Measurements from ENCODE around the gene OTOS. TPM values are rescaled to one million over a fixed set of nuclear protein-coding genes. Genes with fewer than 3 reads are reported as not detected.

Gene OTOS
- total RNA-seq, 1 experiment from 2014 or later: not detected

DNA sequence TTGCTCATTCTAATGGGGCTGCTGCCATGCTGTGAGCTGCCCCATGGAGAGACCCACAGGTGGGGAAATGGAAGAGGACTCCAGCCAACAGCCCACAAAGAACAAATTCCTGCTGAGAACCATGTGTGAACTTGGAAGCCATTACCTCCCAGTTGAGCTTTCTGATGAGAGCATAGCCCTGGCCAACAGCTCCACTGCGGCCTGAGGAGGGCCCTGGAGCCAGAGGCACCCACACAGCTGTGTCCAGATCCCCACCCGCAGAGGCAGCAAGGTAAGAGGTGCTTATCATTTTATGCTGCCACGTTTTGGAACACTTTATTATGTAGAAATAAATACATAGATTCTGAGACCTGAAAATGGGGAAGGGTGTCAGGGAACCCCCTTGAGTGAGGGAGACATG lies 44.2 kb upstream of the OTOS start:
- H2AFZ ChIP-seq (ENCODE audit: low read depth, low read length, poor library complexity, severe bottlenecking): no peak overlapping the region
- no peaks in the 10 kb centered on the region for H3K9me2 ChIP-seq (ENCODE audit: insufficient read depth)
- RAD21 ChIA-PET (ENCODE audit: low non-redundant PET in 1 of 2, low total read pairs in 2 of 2, uncharacterized antibody in 2 of 2, unreplicated experiment in 2 of 2): no interaction called here
- no peak overlapping the region for H3K4me2 ChIP-seq (ENCODE audit: low read length)
- H3K27ac ChIP-seq (ENCODE audit: low read depth, low read length): no peak overlapping the region
- intact Hi-C loops (cut with micrococcal nuclease): no loop called here
- no peak overlapping the region for H3K9ac ChIP-seq (ENCODE audit: low read length)
- no peak overlapping the region for H3K4me3 ChIP-seq (replicated peaks in 1 of 2; ENCODE audit: low read depth in 1 of 2, low read length in 2 of 2)
- CTCF ChIA-PET: no interaction called here
- no peak for DNase-seq (ENCODE audit: low read depth, low spot score)
- no TSS peak for BruUV-seq (replicated peaks)
- POLR2A ChIA-PET: no interaction called here
- no peaks in the 10 kb centered on the region for H3K36me3 ChIP-seq (ENCODE audit: control insufficient read depth in 1 of 2, insufficient read depth in 2 of 2, low read length in 2 of 2)
- H4K20me1 ChIP-seq (ENCODE audit: insufficient read depth): no peaks in the 10 kb centered on the region
- H3K27me3 ChIP-seq (ENCODE audit: insufficient read depth, low read length): peaks cover 5% of the 10 kb centered on the region; the same call in 1 of the 2 replicates
- ATAC-seq: no peak
- H3K9me3 ChIP-seq (ENCODE audit: control insufficient read depth in 1 of 2, insufficient read depth in 1 of 2, low read depth in 1 of 2, low read length in 2 of 2): peaks cover 0 to 6% of the 10 kb centered on the region in 2 experiments; a peak in 2 of 4 replicates
- TF ChIP-seq EGR1 (IDR thresholded peaks at IDR 0.05; ENCODE audit: low read depth) (no peak), YY1 (IDR thresholded peaks at IDR 0.05; ENCODE audit: extremely low read depth, insufficient replicate concordance, low read depth, low read length) (no peak), ZFX (IDR thresholded peaks at IDR 0.05) (no peak), POLR2A (IDR thresholded peaks at IDR 0.05; ENCODE audit: borderline replicate concordance, extremely low read depth, insufficient read depth, insufficient read length) (no peak), CBX3 (IDR thresholded peaks at IDR 0.05; ENCODE audit: low read depth) (no peak), SP1 (IDR thresholded peaks at IDR 0.05; ENCODE audit: low read depth) (no peak), SIN3A (IDR thresholded peaks at IDR 0.05; ENCODE audit: low read depth) (no peak)
- H3K4me1 ChIP-seq (ENCODE audit: control insufficient read depth in 1 of 2, insufficient read depth in 2 of 2, low read length in 2 of 2): no peaks in the 10 kb centered on the region
- H3K79me2 ChIP-seq (ENCODE audit: insufficient read depth, low read length): no peaks in the 10 kb centered on the region

DNA sequence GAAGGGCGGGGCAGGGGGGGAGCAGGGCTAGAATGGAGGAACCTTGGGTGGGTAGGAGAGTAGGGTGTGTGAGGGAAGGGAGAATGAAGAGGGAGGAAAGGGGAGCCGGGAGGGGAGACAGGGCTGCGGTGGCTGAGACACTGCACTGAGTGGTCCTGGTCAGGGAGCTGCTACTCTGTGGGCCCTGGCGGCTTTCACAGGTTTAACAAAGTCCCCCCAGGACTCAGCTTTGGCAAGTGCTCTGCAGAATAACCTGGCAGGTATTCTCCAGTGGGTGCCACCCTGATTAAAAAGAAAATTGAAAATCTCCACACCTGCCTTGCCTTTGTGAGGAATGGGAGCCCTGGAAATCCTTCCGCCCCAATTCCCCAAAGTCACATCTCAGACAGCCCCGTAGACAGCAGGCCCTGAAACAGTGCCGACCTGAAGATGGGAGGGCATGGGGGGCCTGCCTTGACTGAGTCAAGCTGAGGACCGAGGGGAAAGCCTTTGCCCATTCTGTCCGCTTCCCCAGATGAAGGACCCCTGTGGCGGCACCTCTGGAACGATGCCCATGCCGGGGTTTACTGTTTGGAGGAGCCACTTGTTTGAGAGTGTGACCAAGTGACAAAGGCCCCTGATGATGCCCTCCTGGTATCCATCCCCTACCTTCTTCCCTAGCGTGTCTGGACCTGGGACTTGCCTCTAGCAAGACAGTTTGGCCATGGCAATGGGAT lies 43.6 kb upstream of the OTOS start:
- no peak for ATAC-seq
- ChIA-PET RAD21 (ENCODE audit: low non-redundant PET in 1 of 2, low total read pairs in 2 of 2, uncharacterized antibody in 2 of 2, unreplicated experiment in 2 of 2) (no interaction called here), CTCF (no interaction called here), POLR2A (no interaction called here)
- Histone ChIP-seq H3K27ac (ENCODE audit: low read depth, low read length) (no peak overlapping the region), H3K4me1 (ENCODE audit: control insufficient read depth in 1 of 2, insufficient read depth in 2 of 2, low read length in 2 of 2) (no peaks in the 10 kb centered on the region), H3K9me3 (ENCODE audit: control insufficient read depth in 1 of 2, insufficient read depth in 1 of 2, low read depth in 1 of 2, low read length in 2 of 2) (peaks cover 0 to 6% of the 10 kb centered on the region in 2 experiments; a peak in 2 of 4 replicates), H3K9me2 (ENCODE audit: insufficient read depth) (no peaks in the 10 kb centered on the region), H3K4me3 (replicated peaks in 1 of 2; ENCODE audit: low read depth in 1 of 2, low read length in 2 of 2) (no peak overlapping the region), H3K4me2 (ENCODE audit: low read length) (no peak overlapping the region), H3K79me2 (ENCODE audit: insufficient read depth, low read length) (no peaks in the 10 kb centered on the region), H2AFZ (ENCODE audit: low read depth, low read length, poor library complexity, severe bottlenecking) (no peak overlapping the region), H3K9ac (ENCODE audit: low read length) (no peak overlapping the region), H3K27me3 (ENCODE audit: insufficient read depth, low read length) (peaks cover 5% of the 10 kb centered on the region; the same call in 1 of the 2 replicates), H4K20me1 (ENCODE audit: insufficient read depth) (no peaks in the 10 kb centered on the region), H3K36me3 (ENCODE audit: control insufficient read depth in 1 of 2, insufficient read depth in 2 of 2, low read length in 2 of 2) (no peaks in the 10 kb centered on the region)
- no TSS peak for BruUV-seq (replicated peaks)
- DNase-seq (ENCODE audit: low read depth, low spot score): no peak
- intact Hi-C loops (cut with micrococcal nuclease): no loop called here
- no peak for TF ChIP-seq JUND (IDR thresholded peaks at IDR 0.05)
- TF ChIP-seq EGR1 (IDR thresholded peaks at IDR 0.05; ENCODE audit: low read depth): no peak
- TF ChIP-seq RAD21 (IDR thresholded peaks at IDR 0.05; ENCODE audit: low read depth): no peak
- TF ChIP-seq TCF7L2 (IDR thresholded peaks at IDR 0.05; ENCODE audit: borderline replicate concordance, extremely low read depth, insufficient read depth, insufficient read length): no peak
- TF ChIP-seq EZH2phosphoT487 (IDR thresholded peaks at IDR 0.05; ENCODE audit: borderline replicate concordance): no peak
- TF ChIP-seq EZH2 (IDR thresholded peaks at IDR 0.05): no peak
- TF ChIP-seq YY1 (IDR thresholded peaks at IDR 0.05; ENCODE audit: extremely low read depth, insufficient replicate concordance, low read depth, low read length): no peak
- no peak for TF ChIP-seq ZFX (IDR thresholded peaks at IDR 0.05)
- no peak for TF ChIP-seq POLR2A (IDR thresholded peaks at IDR 0.05; ENCODE audit: borderline replicate concordance, extremely low read depth, insufficient read depth, insufficient read length)

Measured in HCT116 (cell line).